ENCODE measurements around the gene GPI.
"Not testable (repeated sequence)": the region's sequence is repeated elsewhere in the genome, so short reads cannot be mapped to it uniquely, and the experiment has no call there.

GPI gene

GRCh38 chr19:34327851-34328250 is 37.1 kb upstream of the GPI start:
- Histone ChIP-seq H3K36me3 (replicated peaks; ENCODE audit: low read depth, low read length) (no peaks in the 10 kb centered on the region), H3K4me3 (ENCODE audit: low read length) (no peak overlapping the region), H3K79me2 (ENCODE audit: low read length) (no peaks in the 10 kb centered on the region), H3K4me1 (ENCODE audit: low read length) (no peaks in the 10 kb centered on the region), H3K9me3 (ENCODE audit: insufficient read depth, low read length) (no peaks in the 10 kb centered on the region), H2AFZ (ENCODE audit: low read depth, low read length) (no peak overlapping the region), H3K27ac (ENCODE audit: low read length) (no peak overlapping the region), H3K4me2 (ENCODE audit: low read length) (no peak overlapping the region), H4K20me1 (ENCODE audit: insufficient read depth, low read length) (no peaks in the 10 kb centered on the region), H3K27me3 (ENCODE audit: low read depth, low read length) (no peaks in the 10 kb centered on the region), H3K9ac (ENCODE audit: low read length) (no peak overlapping the region)
- no peak for TF ChIP-seq CTCF (IDR thresholded peaks at IDR 0.05; ENCODE audit: low read depth, low read length)

- TF ChIP-seq CTCF (IDR thresholded peaks at IDR 0.05; ENCODE audit: low read depth, low read length) (no peak), EZH2phosphoT487 (IDR thresholded peaks at IDR 0.05; ENCODE audit: low read depth) (no peak)
- Histone ChIP-seq H4K20me1 (ENCODE audit: insufficient read depth, low read length) (no peaks in the 10 kb centered on the region), H3K27me3 (ENCODE audit: low read depth, low read length) (no peaks in the 10 kb centered on the region), H3K9ac (ENCODE audit: low read length) (no peak overlapping the region), H3K4me1 (ENCODE audit: low read length) (no peaks in the 10 kb centered on the region), H2AFZ (ENCODE audit: low read depth, low read length) (no peak overlapping the region), H3K36me3 (replicated peaks; ENCODE audit: low read depth, low read length) (peaks cover 4% of the 10 kb centered on the region), H3K27ac (ENCODE audit: low read length) (no peak overlapping the region), H3K4me2 (ENCODE audit: low read length) (no peak overlapping the region), H3K4me3 (ENCODE audit: low read length) (no peak overlapping the region), H3K79me2 (ENCODE audit: low read length) (no peaks in the 10 kb centered on the region), H3K9me3 (ENCODE audit: insufficient read depth, low read length) (no peaks in the 10 kb centered on the region)
Measured at GRCh38 chr19:34328982-34329381, 36.0 kb upstream of the GPI start.

- H3K36me3 ChIP-seq (replicated peaks; ENCODE audit: low read depth, low read length), result peaks cover 4% of the 10 kb centered on the region
Measured at GRCh38 chr19:34330116-34330515, 34.9 kb upstream of the GPI start.

GRCh38 chr19:34330596-34330995 is 34.4 kb upstream of the GPI start:
- H3K36me3 ChIP-seq (replicated peaks; ENCODE audit: low read depth, low read length); H3K9me3 ChIP-seq (ENCODE audit: insufficient read depth, low read length); H3K27ac ChIP-seq (ENCODE audit: low read length); H3K4me3 ChIP-seq (ENCODE audit: low read length); H3K4me2 ChIP-seq (ENCODE audit: low read length); H3K27me3 ChIP-seq (ENCODE audit: low read depth, low read length); H3K9ac ChIP-seq (ENCODE audit: low read length); H4K20me1 ChIP-seq (ENCODE audit: insufficient read depth, low read length); H2AFZ ChIP-seq (ENCODE audit: low read depth, low read length); H3K79me2 ChIP-seq (ENCODE audit: low read length); H3K4me1 ChIP-seq (ENCODE audit: low read length): not testable (repeated sequence)

More at GRCh38 chr19:34330116-34330515, 34.9 kb upstream of the GPI start:
- TF ChIP-seq EZH2phosphoT487 (IDR thresholded peaks at IDR 0.05; ENCODE audit: low read depth) (no peak), CTCF (IDR thresholded peaks at IDR 0.05; ENCODE audit: low read depth, low read length) (no peak)
- Histone ChIP-seq H2AFZ (ENCODE audit: low read depth, low read length) (no peak overlapping the region), H3K27me3 (ENCODE audit: low read depth, low read length) (no peaks in the 10 kb centered on the region), H3K4me1 (ENCODE audit: low read length) (no peaks in the 10 kb centered on the region), H3K27ac (ENCODE audit: low read length) (no peak overlapping the region), H3K4me3 (ENCODE audit: low read length) (no peak overlapping the region), H4K20me1 (ENCODE audit: insufficient read depth, low read length) (no peaks in the 10 kb centered on the region), H3K4me2 (ENCODE audit: low read length) (no peak overlapping the region), H3K9me3 (ENCODE audit: insufficient read depth, low read length) (no peaks in the 10 kb centered on the region), H3K9ac (ENCODE audit: low read length) (no peak overlapping the region), H3K79me2 (ENCODE audit: low read length) (no peaks in the 10 kb centered on the region)

GRCh38 chr19:34331596-34331995 is 33.4 kb upstream of the GPI start:
- H3K27me3 ChIP-seq (ENCODE audit: low read depth, low read length); H3K4me1 ChIP-seq (ENCODE audit: low read length); H3K4me2 ChIP-seq (ENCODE audit: low read length); H2AFZ ChIP-seq (ENCODE audit: low read depth, low read length); H3K79me2 ChIP-seq (ENCODE audit: low read length); H3K27ac ChIP-seq (ENCODE audit: low read length); H3K4me3 ChIP-seq (ENCODE audit: low read length); H3K9ac ChIP-seq (ENCODE audit: low read length); H3K9me3 ChIP-seq (ENCODE audit: insufficient read depth, low read length); H4K20me1 ChIP-seq (ENCODE audit: insufficient read depth, low read length); H3K36me3 ChIP-seq (replicated peaks; ENCODE audit: low read depth, low read length): not testable (repeated sequence)

Data from OCI-LY3 (cell line).